ENCODE results near the gene CAMK1D.

DNA sequence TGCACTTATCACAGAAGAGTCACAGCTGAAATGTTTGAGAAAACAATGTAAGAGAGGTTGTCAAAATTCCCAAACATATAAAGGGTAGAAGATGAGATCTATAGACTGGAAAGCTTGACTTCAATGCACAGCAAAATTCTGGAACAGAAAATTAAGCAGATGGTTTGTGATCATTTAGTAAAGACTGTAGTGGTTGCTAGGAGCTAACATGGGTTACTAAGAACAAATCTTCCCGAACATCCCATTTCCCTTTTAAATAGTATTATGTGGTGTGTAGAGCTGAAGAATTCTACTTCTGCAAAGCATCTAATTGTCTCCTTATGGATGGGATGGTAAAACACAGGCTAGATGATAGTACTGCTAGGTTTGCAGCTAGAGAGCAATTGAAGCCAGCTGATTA is 312.3 kb downstream of the CAMK1D start:
- TF ChIP-seq, protein P1, sequence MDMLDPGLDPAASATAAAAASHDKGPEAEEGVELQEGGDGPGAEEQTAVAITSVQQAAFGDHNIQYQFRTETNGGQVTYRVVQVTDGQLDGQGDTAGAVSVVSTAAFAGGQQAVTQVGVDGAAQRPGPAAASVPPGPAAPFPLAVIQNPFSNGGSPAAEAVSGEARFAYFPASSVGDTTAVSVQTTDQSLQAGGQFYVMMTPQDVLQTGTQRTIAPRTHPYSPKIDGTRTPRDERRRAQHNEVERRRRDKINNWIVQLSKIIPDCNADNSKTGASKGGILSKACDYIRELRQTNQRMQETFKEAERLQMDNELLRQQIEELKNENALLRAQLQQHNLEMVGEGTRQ (IDR thresholded peaks at IDR 0.05): no peak
- TF ChIP-seq, protein P2, sequence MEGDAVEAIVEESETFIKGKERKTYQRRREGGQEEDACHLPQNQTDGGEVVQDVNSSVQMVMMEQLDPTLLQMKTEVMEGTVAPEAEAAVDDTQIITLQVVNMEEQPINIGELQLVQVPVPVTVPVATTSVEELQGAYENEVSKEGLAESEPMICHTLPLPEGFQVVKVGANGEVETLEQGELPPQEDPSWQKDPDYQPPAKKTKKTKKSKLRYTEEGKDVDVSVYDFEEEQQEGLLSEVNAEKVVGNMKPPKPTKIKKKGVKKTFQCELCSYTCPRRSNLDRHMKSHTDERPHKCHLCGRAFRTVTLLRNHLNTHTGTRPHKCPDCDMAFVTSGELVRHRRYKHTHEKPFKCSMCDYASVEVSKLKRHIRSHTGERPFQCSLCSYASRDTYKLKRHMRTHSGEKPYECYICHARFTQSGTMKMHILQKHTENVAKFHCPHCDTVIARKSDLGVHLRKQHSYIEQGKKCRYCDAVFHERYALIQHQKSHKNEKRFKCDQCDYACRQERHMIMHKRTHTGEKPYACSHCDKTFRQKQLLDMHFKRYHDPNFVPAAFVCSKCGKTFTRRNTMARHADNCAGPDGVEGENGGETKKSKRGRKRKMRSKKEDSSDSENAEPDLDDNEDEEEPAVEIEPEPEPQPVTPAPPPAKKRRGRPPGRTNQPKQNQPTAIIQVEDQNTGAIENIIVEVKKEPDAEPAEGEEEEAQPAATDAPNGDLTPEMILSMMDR (IDR thresholded peaks at IDR 0.05): no peak
- TF ChIP-seq RFX5 (IDR thresholded peaks at IDR 0.05) (no peak), RNF2 (IDR thresholded peaks at IDR 0.05; ENCODE audit: borderline replicate concordance, low read depth) (no peak), POLR2A (IDR thresholded peaks at IDR 0.05; ENCODE audit: low read length) (no peak), SMC3 (IDR thresholded peaks at IDR 0.05) (no peak)
- TF ChIP-seq, protein P3, sequence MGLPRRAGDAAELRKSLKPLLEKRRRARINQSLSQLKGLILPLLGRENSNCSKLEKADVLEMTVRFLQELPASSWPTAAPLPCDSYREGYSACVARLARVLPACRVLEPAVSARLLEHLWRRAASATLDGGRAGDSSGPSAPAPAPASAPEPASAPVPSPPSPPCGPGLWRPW (IDR thresholded peaks at IDR 0.05): no peak
- TF ChIP-seq, protein P4, sequence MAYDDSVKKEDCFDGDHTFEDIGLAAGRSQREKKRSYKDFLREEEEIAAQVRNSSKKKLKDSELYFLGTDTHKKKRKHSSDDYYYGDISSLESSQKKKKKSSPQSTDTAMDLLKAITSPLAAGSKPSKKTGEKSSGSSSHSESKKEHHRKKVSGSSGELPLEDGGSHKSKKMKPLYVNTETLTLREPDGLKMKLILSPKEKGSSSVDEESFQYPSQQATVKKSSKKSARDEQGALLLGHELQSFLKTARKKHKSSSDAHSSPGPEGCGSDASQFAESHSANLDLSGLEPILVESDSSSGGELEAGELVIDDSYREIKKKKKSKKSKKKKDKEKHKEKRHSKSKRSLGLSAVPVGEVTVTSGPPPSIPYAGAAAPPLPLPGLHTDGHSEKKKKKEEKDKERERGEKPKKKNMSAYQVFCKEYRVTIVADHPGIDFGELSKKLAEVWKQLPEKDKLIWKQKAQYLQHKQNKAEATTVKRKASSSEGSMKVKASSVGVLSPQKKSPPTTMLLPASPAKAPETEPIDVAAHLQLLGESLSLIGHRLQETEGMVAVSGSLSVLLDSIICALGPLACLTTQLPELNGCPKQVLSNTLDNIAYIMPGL (CRISPR knock-in tag; IDR thresholded peaks at IDR 0.05; ENCODE audit: borderline replicate concordance): no peak
